GM23338 (cell line): ENCODE results near the gene TIMM10B. TPM values are rescaled to one million over a fixed set of nuclear protein-coding genes. Genes with fewer than 3 reads are reported as not detected.

Experiments
- ATAC-seq: fragments of 200-7000 bp; cut with Tn5 transposase; 3 replicates; pipeline ENCODE4 v1.9.1; 2020
- DNase-seq: peaks from one replicate; pipeline ENCODE4 v3.0.0-alpha.2; 2015; ENCODE audit warnings: low spot score
- H2AFZ ChIP-seq: fragments of 200-600 bp; sonication (generic); 2 replicates; pipeline ENCODE4 v1.8.0; 2016; ENCODE audit warnings: antibody characterized with exemption, mild to moderate bottlenecking, moderate library complexity
- H3F3A ChIP-seq: fragments of 200-600 bp; sonication (generic); replicated peaks from 2 replicates; pipeline ENCODE4 v1.8.0; 2017; ENCODE audit warnings: antibody characterized with exemption, mixed run types, low read depth
- H3K27ac ChIP-seq: fragments of 200-600 bp; sonication (generic); 2 replicates; pipeline ENCODE4 v1.6.1; 2016; ENCODE audit warnings: low read depth
- H3K27me3 ChIP-seq: fragments of 200-600 bp; sonication (generic); 2 replicates; pipeline ENCODE4 v1.8.0; 2016; ENCODE audit warnings: mild to moderate bottlenecking, mixed run types, moderate library complexity; ENCODE audit not compliant: insufficient read depth
- H3K36me3 ChIP-seq: fragments of 200-600 bp; sonication (generic); 2 replicates; pipeline ENCODE4 v1.8.0; 2016; ENCODE audit warnings: mild to moderate bottlenecking; ENCODE audit not compliant: insufficient read depth
- H3K4me1 ChIP-seq: fragments of 200-600 bp; sonication (generic); 2 replicates; pipeline ENCODE4 v1.8.0; 2016; ENCODE audit warnings: mild to moderate bottlenecking, moderate library complexity; ENCODE audit not compliant: insufficient read depth
- H3K4me2 ChIP-seq: fragments of 200-600 bp; sonication (generic); 2 replicates; pipeline ENCODE4 v1.7.1; 2017; ENCODE audit warnings: mixed run types
- H3K4me3 ChIP-seq: fragments of 200-600 bp; sonication (generic); 2 replicates; pipeline ENCODE4 v1.6.1; 2016; ENCODE audit warnings: mixed run types
- H3K79me2 ChIP-seq: fragments of 200-600 bp; sonication (generic); replicated peaks from 2 replicates; pipeline ENCODE4 v1.8.0; 2017; ENCODE audit warnings: mild to moderate bottlenecking; ENCODE audit not compliant: insufficient read depth
- H3K9me2 ChIP-seq: fragments of 200-600 bp; sonication (generic); 2 replicates; pipeline ENCODE4 v1.8.0; 2017; ENCODE audit not compliant: insufficient read depth
- H4K20me1 ChIP-seq: fragments of 200-600 bp; sonication (generic); replicated peaks from 2 replicates; pipeline ENCODE4 v1.8.0; 2017; ENCODE audit warnings: mild to moderate bottlenecking; ENCODE audit not compliant: insufficient read depth
- H3K27ac Mint-ChIP-seq: 2 replicates; pipeline ENCODE4 v1.8.0; 2020; ENCODE audit warnings: inconsistent platforms, mild to moderate bottlenecking, moderate library complexity, mixed read lengths
- H3K27me3 Mint-ChIP-seq: 3 replicates; pipeline ENCODE4 v1.8.0; 2022; ENCODE audit warnings: low read depth, mild to moderate bottlenecking, moderate library complexity, mixed read lengths, inconsistent platforms; ENCODE audit not compliant: insufficient read depth, poor library complexity
- H3K36me3 Mint-ChIP-seq: 3 replicates; pipeline ENCODE4 v1.8.0; 2021; ENCODE audit warnings: low read depth, mild to moderate bottlenecking, inconsistent platforms, moderate library complexity, mixed read lengths
- H3K4me1 Mint-ChIP-seq: 3 replicates; pipeline ENCODE4 v1.8.0; 2020; ENCODE audit warnings: mild to moderate bottlenecking, inconsistent platforms, mixed read lengths
- H3K4me3 Mint-ChIP-seq: 3 replicates; pipeline ENCODE4 v1.8.0; 2021; ENCODE audit warnings: moderate library complexity, mild to moderate bottlenecking, inconsistent platforms, mixed read lengths
- H3K9me3 Mint-ChIP-seq: 3 replicates; pipeline ENCODE4 v1.8.0; 2020; ENCODE audit warnings: moderate library complexity, mild to moderate bottlenecking, inconsistent platforms, mixed read lengths
- CREB1 ChIP-seq: fragments of 250-450 bp; sonication (Bioruptor Pico); IDR thresholded peaks from 2 replicates; pipeline ENCODE4 v1.5.0; 2020; ENCODE audit warnings: low read depth, mild to moderate bottlenecking, moderate library complexity
- ETS1 ChIP-seq: IDR thresholded peaks from 2 replicates; pipeline ENCODE4 v1.6.1; 2016; ENCODE audit warnings: antibody characterized with exemption
- EZH2 ChIP-seq: fragments of 200-600 bp; sonication (generic); IDR thresholded peaks from one replicate; pipeline ENCODE4 v1.8.0; 2017; ENCODE audit warnings: antibody characterized with exemption, mild to moderate bottlenecking, low read depth; ENCODE audit not compliant: unreplicated experiment
- JUNB ChIP-seq: IDR thresholded peaks from one replicate; pipeline ENCODE4 v1.6.1; 2016; ENCODE audit warnings: antibody characterized with exemption; ENCODE audit not compliant: unreplicated experiment
- NANOG ChIP-seq: IDR thresholded peaks from 2 replicates; pipeline ENCODE4 v1.6.1; 2016; ENCODE audit warnings: antibody characterized with exemption, borderline replicate concordance
- POLR2AphosphoS5 ChIP-seq: IDR thresholded peaks from 2 replicates; pipeline ENCODE4 v1.6.1; 2016; ENCODE audit warnings: antibody characterized with exemption, low read depth
- REST ChIP-seq: IDR thresholded peaks from one replicate; pipeline ENCODE4 v1.6.1; 2018; ENCODE audit warnings: antibody characterized with exemption; ENCODE audit not compliant: unreplicated experiment
- ZNF114 ChIP-seq: fragments of 250-450 bp; sonication (Bioruptor Pico); IDR thresholded peaks from 2 replicates; pipeline ENCODE4 v1.5.0; 2020; ENCODE audit warnings: mild to moderate bottlenecking, moderate library complexity
- ZNF462 ChIP-seq: fragments of 250-450 bp; sonication (Bioruptor Pico); IDR thresholded peaks from 2 replicates; pipeline ENCODE4 v1.5.0; 2020; ENCODE audit warnings: mild to moderate bottlenecking, moderate library complexity
- polyA plus RNA-seq: library from polyadenylated mRNA; unstranded; fragments of >200 nt; fragmentation: Nextera tagmentation; extraction: Ambion mirVana; gene quantifications from 2 replicates; pipeline ENCODE4 v1.2.1, GENCODE V29; 2016
- total RNA-seq: library from RNA; depleted of rRNA; stranded (reverse); fragments of >200 nt; shearing (Covaris generic); gene quantifications from 2 replicates; pipeline ENCODE4 v1.2.3, GENCODE V29; 2014

The TIMM10B gene
- total and polyA plus RNA-seq, 2 experiments from 2014 or later, result 30.8 to 54.2 TPM

GRCh38 chr11:6481924-6482275, 599 bp downstream of the TIMM10B start:
- DNase-seq, result no peak
- no peak for TF ChIP-seq CREB1 (CRISPR knock-in tag)
- no peak for TF ChIP-seq ZNF114 (CRISPR knock-in tag)
- no peak for TF ChIP-seq POLR2AphosphoS5
- no peak for TF ChIP-seq EZH2
- no peaks in the 10 kb centered on the region for H3K9me2 ChIP-seq
- Mint-ChIP-seq H3K9me3 (no peaks in the 10 kb centered on the region; the same call in 2 of the 3 replicates), H3K27ac (peak overlapping the region; percentile 99), H3K4me3 (peak overlapping the region; percentile 99), H3K36me3 (peaks cover 45% of the 10 kb centered on the region), H3K27me3 (peaks cover 9% of the 10 kb centered on the region), H3K4me1 (peaks cover 12% of the 10 kb centered on the region)
- peaks cover 49% of the 10 kb centered on the region for H3K79me2 ChIP-seq
- peak overlapping the region; percentile 95 for H3K4me3 ChIP-seq
- 0 out of 2 replicates have a peak, but pooled peaks cover 6% of the 10 kb centered on the region for H3K4me1 ChIP-seq
- peaks cover 13% of the 10 kb centered on the region; the same call in 1 of the 2 replicates for H3F3A ChIP-seq
- peaks cover 14% of the 10 kb centered on the region for H4K20me1 ChIP-seq
- no peaks in the 10 kb centered on the region for H3K27me3 ChIP-seq
- H3K36me3 ChIP-seq, result peaks cover 40% of the 10 kb centered on the region
- H3K4me2 ChIP-seq, result peak overlapping the region; percentile 97
- ATAC-seq, result peak; percentile 14
- H2AFZ ChIP-seq, result peak overlapping the region; percentile 44; the same call in 1 of the 2 replicates
- H3K27ac ChIP-seq, result peak overlapping the region; percentile 93

- H3K4me3 ChIP-seq, result peak overlapping the region; percentile 95
- H3K4me1 Mint-ChIP-seq, result peaks cover 12% of the 10 kb centered on the region
- peaks cover 39% of the 10 kb centered on the region for H3K36me3 Mint-ChIP-seq
- H3K27ac Mint-ChIP-seq, result peak overlapping the region; percentile 82
- no peak overlapping the region for H2AFZ ChIP-seq
- H3K27ac ChIP-seq, result peak overlapping the region; percentile 93; the same call in 1 of the 2 replicates
- no peaks in the 10 kb centered on the region for H3K27me3 ChIP-seq
- peaks cover 13% of the 10 kb centered on the region; the same call in 1 of the 2 replicates for H3F3A ChIP-seq
- H3K9me3 Mint-ChIP-seq, result no peaks in the 10 kb centered on the region; the same call in 2 of the 3 replicates
- peak overlapping the region; percentile 97 for H3K4me2 ChIP-seq
- peaks cover 37% of the 10 kb centered on the region for H3K36me3 ChIP-seq
- no peak for TF ChIP-seq NANOG
- no peak for TF ChIP-seq ZNF462 (CRISPR knock-in tag)
- no peak for TF ChIP-seq REST
- no peak for TF ChIP-seq ETS1
- no peak for TF ChIP-seq JUNB
- peaks cover 14% of the 10 kb centered on the region for H4K20me1 ChIP-seq
- no peaks in the 10 kb centered on the region for H3K9me2 ChIP-seq
- ATAC-seq (no peak), DNase-seq (no peak)
- peaks cover 49% of the 10 kb centered on the region for H3K79me2 ChIP-seq
- H3K27me3 Mint-ChIP-seq, result peaks cover 9% of the 10 kb centered on the region
- H3K4me1 ChIP-seq, result 0 out of 2 replicates have a peak, but pooled peaks cover 6% of the 10 kb centered on the region
- H3K4me3 Mint-ChIP-seq, result peak overlapping the region; percentile 99
Measured at GRCh38 chr11:6482441-6482840, 1.1 kb downstream of the TIMM10B start.
